HepG2 (cell line): ENCODE results near the gene FBXL7. TPM values are rescaled to one million over a fixed set of nuclear protein-coding genes. Genes with fewer than 3 reads are reported as not detected.

Experiments
- ATAC-seq: fragments of 200-7000 bp; cut with Tn5 transposase; 3 replicates; pipeline ENCODE4 v1.9.1; 2020; ENCODE audit warnings: mild to moderate bottlenecking, moderate library complexity
- BruUV-seq: library from RNA; stranded (reverse); fragments of 400-500 nt; replicated peaks from 2 replicates; lab custom pipeline; 2021; lab: Mats Ljungman, UMichigan
- CTCF ChIA-PET: fragments of 300-600 bp; formaldehyde crosslinking; extraction: SDS; loops from one replicate; lab custom pipeline; 2021; ENCODE audit warnings: low total read pairs, inconsistent platforms, low intra/inter-chr PET ratio; lab: Yijun Ruan, JAX
- POLR2A ChIA-PET: fragments of 350-600 bp; sonication (Branson Sonifier 250); formaldehyde crosslinking; loops from one replicate; lab custom pipeline; 2020; ENCODE audit warnings: antibody characterized with exemption, inconsistent platforms; lab: Yijun Ruan, JAX
- DNase-seq: peaks from one replicate; pipeline ENCODE4 v3.0.0-alpha.2; 2015; ENCODE audit warnings: low spot score
- FAIRE-seq: peaks from 3 replicates; lab custom pipeline; 2011; peaks lifted over from hg19 to GRCh38; lab: Jason Lieb, UNC
- H2AFZ ChIP-seq: one replicate; pipeline ENCODE4 v1.6.1; 2011; ENCODE audit warnings: low read length, inconsistent platforms
- H3K27ac ChIP-seq: fragments of 300-600 bp; 3 replicates; pipeline ENCODE4 v1.8.0; 2011; ENCODE audit warnings: mixed run types, mild to moderate bottlenecking, mixed read lengths, low read length, inconsistent platforms; ENCODE audit not compliant: insufficient read depth; ENCODE audit errors: extremely low read length
- H3K27me3 ChIP-seq, 2 experiments: fragments of 200-600 bp in 1 of 2; 2 replicates in 1 of 2; 3 replicates in 1 of 2; pipeline versions ENCODE4 v1.6.0 to v1.8.0; 2011; ENCODE audit warnings: low read length in 2 of 2, mild to moderate bottlenecking in 2 of 2, moderate library complexity in 2 of 2, inconsistent platforms in 1 of 2; ENCODE audit not compliant: insufficient read depth in 2 of 2, control insufficient read depth in 1 of 2
- H3K36me3 ChIP-seq, 2 experiments: fragments of 200-600 bp in 1 of 2; replicated peaks in 1 of 2; 2 replicates in 1 of 2; 3 replicates in 1 of 2; pipeline versions ENCODE4 v1.5.1 to v1.8.0; 2011; ENCODE audit warnings: low read length in 2 of 2, inconsistent platforms in 1 of 2; ENCODE audit not compliant: insufficient read depth in 2 of 2, control insufficient read depth in 1 of 2
- H3K4me1 ChIP-seq: 2 replicates; pipeline ENCODE4 v1.5.1; 2012; ENCODE audit warnings: low read length, inconsistent platforms; ENCODE audit not compliant: insufficient read depth
- H3K4me2 ChIP-seq: 2 replicates; pipeline ENCODE4 v1.6.0; 2011; ENCODE audit warnings: low read depth, low read length, inconsistent platforms
- H3K4me3 ChIP-seq, 3 experiments: fragments of 200-600 bp in 1 of 3; sonication (generic), shearing (Covaris generic) in 1 of 3; replicated peaks in 1 of 3; 2 replicates each; pipeline ENCODE4 v1.5.1; 2011 to 2016; ENCODE audit warnings: low read length in 3 of 3, inconsistent platforms in 2 of 3, low read depth in 2 of 3, mild to moderate bottlenecking in 2 of 3, control low read depth in 1 of 3, mixed read lengths in 1 of 3; ENCODE audit not compliant: insufficient read depth in 1 of 3
- H3K79me2 ChIP-seq: one replicate; pipeline ENCODE4 v1.6.1; 2011; ENCODE audit warnings: low read length, inconsistent platforms; ENCODE audit not compliant: insufficient read depth
- H3K9ac ChIP-seq: 2 replicates; pipeline ENCODE4 v1.6.0; 2011; ENCODE audit warnings: mild to moderate bottlenecking, low read depth, low read length, inconsistent platforms; ENCODE audit not compliant: insufficient read depth
- H3K9me3 ChIP-seq: 2 replicates; pipeline ENCODE4 v1.5.1; 2012; ENCODE audit warnings: mild to moderate bottlenecking, low read length
- H4K20me1 ChIP-seq: 2 replicates; pipeline ENCODE4 v1.6.0; 2011; ENCODE audit warnings: inconsistent platforms, mild to moderate bottlenecking, low read length, moderate library complexity; ENCODE audit not compliant: insufficient read depth
- ARID5B ChIP-seq: IDR thresholded peaks from 2 replicates; pipeline ENCODE4 v1.4.0; 2020; ENCODE audit warnings: mild to moderate bottlenecking, missing genetic modification reagents
- ATAD3A ChIP-seq: sonication (generic); formaldehyde crosslinking; IDR thresholded peaks from 2 replicates; pipeline ENCODE4 v1.4.0; 2020; ENCODE audit warnings: missing genetic modification reagents
- TRIM24 ChIP-seq: sonication (generic); formaldehyde crosslinking; IDR thresholded peaks from 2 replicates; pipeline ENCODE4 v1.8.0; 2022; ENCODE audit warnings: mild to moderate bottlenecking, missing genetic modification reagents
- ZNF143 ChIP-seq: sonication (generic); formaldehyde crosslinking; IDR thresholded peaks from 2 replicates; pipeline ENCODE4 v1.4.0; 2020; ENCODE audit warnings: missing genetic modification reagents
- ZSCAN31 ChIP-seq: sonication (generic); formaldehyde crosslinking; IDR thresholded peaks from 2 replicates; pipeline ENCODE4 v1.5.0; 2020; ENCODE audit warnings: low read depth, mild to moderate bottlenecking, missing genetic modification reagents
- ZZZ3 ChIP-seq: sonication (generic); formaldehyde crosslinking; IDR thresholded peaks from 2 replicates; pipeline ENCODE4 v1.4.0; 2020; ENCODE audit warnings: missing genetic modification reagents, mild to moderate bottlenecking, borderline replicate concordance
- WGBS: methylation state at CpG from one replicate; pipeline ENCODE4 v1.1.6; 2017; ENCODE audit warnings: low lambda C conversion rate; 5-methylcytosine and 5-hydroxymethylcytosine counted together
- in situ Hi-C: cut with HindIII; loops from 2 replicates; pipeline ENCODE4 v1.10.0; 2017; ENCODE audit warnings: low pct_unique_long_range_greater_than_20kb; ENCODE audit not compliant: extremely low pct_ligation_motif_present
- intact Hi-C: fragments of 100-400 bp; cut with micrococcal nuclease; formaldehyde crosslinking; loops from one replicate; pipeline ENCODE4 v1.10.0; 2022; ENCODE audit not compliant: unreplicated experiment
- polyA plus RNA-seq, 8 experiments: library from polyadenylated mRNA; depleted of rRNA in 3 of 8; stranded (reverse) in 7 of 8; unstranded in 1 of 8; fragments of >200 nt; fragmentation: Illumina TruSeq in 4 of 8; extraction: Trizol in 4 of 8; gene quantifications; 2 replicates each; pipeline versions ENCODE4 v1.2.1 to v1.2.3, GENCODE V29; 2011 to 2016; ENCODE audit warnings: low read depth in 4 of 8, missing spikeins in 1 of 8, mixed read lengths in 1 of 8; ENCODE audit not compliant: insufficient read depth in 1 of 8
- total RNA-seq, 5 experiments: library from RNA; depleted of rRNA; stranded (reverse); fragments of >200 nt; fragmentation: Illumina TruSeq; extraction: Trizol; gene quantifications; 2 replicates each; pipeline ENCODE4 v1.2.3, GENCODE V29; 2016; ENCODE audit warnings: low read depth in 1 of 5
- TF ChIP-seq, protein P1 (sequence below): sonication (generic); formaldehyde crosslinking; IDR thresholded peaks from 2 replicates; pipeline ENCODE4 v1.4.0; 2020; ENCODE audit warnings: low read depth, mild to moderate bottlenecking, missing genetic modification reagents

Gene FBXL7
- total and polyA plus RNA-seq, 2 of the 13 experiments (the other 11 are each of a cell fraction or from before 2014, with no cell fraction given), result 0.07 TPM; not detected in 1

DNA sequence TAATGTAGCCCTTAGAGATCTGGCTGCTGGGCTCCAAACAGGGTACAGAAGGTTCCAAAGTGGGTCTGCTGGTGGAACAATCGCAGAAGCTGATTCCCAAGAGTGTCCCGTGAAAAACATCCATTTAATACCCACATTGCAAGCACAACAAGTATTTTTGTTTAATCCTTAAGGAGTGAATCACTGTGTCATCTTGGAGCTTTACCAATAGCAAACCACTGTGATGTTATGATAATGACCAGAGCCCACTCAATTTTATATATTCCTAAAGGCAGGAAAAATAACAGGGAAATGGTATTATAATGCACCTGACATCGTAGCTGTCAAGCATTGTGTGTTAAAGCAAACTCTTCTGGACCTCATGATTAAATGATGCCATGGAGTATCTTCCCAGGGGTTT lies 291.9 kb downstream of the FBXL7 start:
- TF ChIP-seq TRIM24 (CRISPR knock-in tag), result no peak
- no peaks in the 10 kb centered on the region for H3K4me1 ChIP-seq
- H3K9ac ChIP-seq, result no peak overlapping the region
- ChIA-PET POLR2A (no interaction called here), CTCF (no interaction called here)
- no peak overlapping the region for H3K27ac ChIP-seq
- H3K4me3 ChIP-seq, result no peak overlapping the region
- no peaks in the 10 kb centered on the region for H3K36me3 ChIP-seq
- H3K9me3 ChIP-seq, result peaks cover 10% of the 10 kb centered on the region
- no peak overlapping the region for H2AFZ ChIP-seq
- no peaks in the 10 kb centered on the region for H3K79me2 ChIP-seq
- no peak for DNase-seq
- H3K4me2 ChIP-seq, result no peak overlapping the region
- no TSS peak for BruUV-seq
- H3K27me3 ChIP-seq, result no peaks in the 10 kb centered on the region
- in situ Hi-C loops, result loop anchor here (25.0 kb wide), 1 partner anchor 680 kb away; no protein-coding TSS in a partner anchor
- no peak for ATAC-seq
- intact Hi-C loops, result no loop called here
- WGBS, result 7% methylated on average over 3 of the region's 3 CpGs
- H4K20me1 ChIP-seq, result no peaks in the 10 kb centered on the region
- no peak for FAIRE-seq

DNA sequence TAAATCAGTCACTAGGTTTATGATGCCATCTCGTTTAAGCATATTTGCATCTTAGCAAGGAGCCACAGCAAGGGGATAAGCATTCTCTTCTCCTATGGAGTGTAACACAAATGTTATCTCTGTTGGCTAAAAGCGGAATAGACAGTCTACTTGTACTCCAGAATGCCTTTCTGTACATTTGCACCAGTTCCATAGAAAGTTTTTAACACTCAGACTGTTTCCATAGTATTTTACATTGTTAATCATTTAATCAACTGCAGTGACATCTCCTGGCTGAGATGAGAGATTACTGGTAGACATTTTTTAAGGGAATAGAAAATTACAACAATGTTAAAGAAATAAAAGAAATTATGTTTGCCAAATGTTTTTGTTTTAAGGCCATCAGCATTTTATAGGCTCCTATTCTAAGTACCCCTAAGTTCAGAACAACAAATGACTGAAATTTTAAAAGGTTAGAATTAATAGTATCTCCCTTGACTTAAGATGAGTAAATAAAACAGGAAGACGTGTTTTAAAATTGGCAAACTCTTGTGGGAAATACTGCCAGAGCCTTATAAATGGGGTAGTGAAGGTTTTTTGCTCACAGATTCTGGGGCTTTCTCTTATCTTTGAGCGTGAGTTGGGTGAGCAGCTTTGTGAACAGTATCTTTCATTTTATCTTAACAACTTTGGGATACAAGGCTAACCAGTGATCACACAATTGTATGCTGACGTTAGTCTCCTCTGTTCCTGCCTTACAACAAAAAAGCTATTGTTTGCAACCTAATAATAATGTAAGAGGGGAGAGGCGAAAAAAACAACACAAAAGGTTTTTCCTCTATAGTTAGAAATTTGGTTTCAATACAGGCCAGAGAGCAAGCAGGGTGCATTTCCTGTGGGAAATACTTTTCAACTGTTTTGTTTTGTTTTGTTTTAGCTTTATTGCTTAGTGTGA lies 294.3 kb downstream of the FBXL7 start:
- TF ChIP-seq, protein P1, sequence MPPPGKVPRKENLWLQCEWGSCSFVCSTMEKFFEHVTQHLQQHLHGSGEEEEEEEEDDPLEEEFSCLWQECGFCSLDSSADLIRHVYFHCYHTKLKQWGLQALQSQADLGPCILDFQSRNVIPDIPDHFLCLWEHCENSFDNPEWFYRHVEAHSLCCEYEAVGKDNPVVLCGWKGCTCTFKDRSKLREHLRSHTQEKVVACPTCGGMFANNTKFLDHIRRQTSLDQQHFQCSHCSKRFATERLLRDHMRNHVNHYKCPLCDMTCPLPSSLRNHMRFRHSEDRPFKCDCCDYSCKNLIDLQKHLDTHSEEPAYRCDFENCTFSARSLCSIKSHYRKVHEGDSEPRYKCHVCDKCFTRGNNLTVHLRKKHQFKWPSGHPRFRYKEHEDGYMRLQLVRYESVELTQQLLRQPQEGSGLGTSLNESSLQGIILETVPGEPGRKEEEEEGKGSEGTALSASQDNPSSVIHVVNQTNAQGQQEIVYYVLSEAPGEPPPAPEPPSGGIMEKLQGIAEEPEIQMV (CRISPR knock-in tag), result no peak
- TF ChIP-seq ATAD3A, result no peak
- no peak for TF ChIP-seq ZZZ3 (CRISPR knock-in tag)
- TF ChIP-seq ZSCAN31 (CRISPR knock-in tag), result no peak
- no peak for TF ChIP-seq ARID5B (CRISPR knock-in tag)
- no peak for TF ChIP-seq ZNF143 (CRISPR knock-in tag)
- H4K20me1 ChIP-seq, result no peaks in the 10 kb centered on the region
- H3K9me3 ChIP-seq, result peaks cover 16% of the 10 kb centered on the region
- ChIA-PET CTCF (no interaction called here), POLR2A (no interaction called here)
- no peak overlapping the region for H3K27ac ChIP-seq
- no peaks in the 10 kb centered on the region for H3K79me2 ChIP-seq
- no peak overlapping the region for H3K4me3 ChIP-seq
- ATAC-seq (no peak), DNase-seq (no peak), FAIRE-seq (no peak)
- H3K4me1 ChIP-seq, result no peaks in the 10 kb centered on the region
- no peak overlapping the region for H3K9ac ChIP-seq
- no peak overlapping the region for H2AFZ ChIP-seq
- 6% methylated on average over 6 of the region's 6 CpGs for WGBS
- BruUV-seq, result no TSS peak
- no peaks in the 10 kb centered on the region for H3K36me3 ChIP-seq
- in situ Hi-C loops (loop anchor here (25.0 kb wide), 1 partner anchor 682 kb away; no protein-coding TSS in a partner anchor), intact Hi-C loops (loop anchor here (2.0 kb wide), 1 partner anchor 688 kb away; no protein-coding TSS in a partner anchor)
- no peak overlapping the region for H3K4me2 ChIP-seq
- no peaks in the 10 kb centered on the region for H3K27me3 ChIP-seq
